Nephron (organoid): ENCODE measurements around the gene PITX1.

ENCODE experiments used
- H3K27ac Mint-ChIP-seq, 3 experiments: 2 replicates each; pipeline ENCODE4 v1.8.0; 2020; ENCODE audit warnings: mixed read lengths in 3 of 3, mild to moderate bottlenecking in 2 of 3, moderate library complexity in 1 of 3
- H3K27me3 Mint-ChIP-seq: 2 replicates; pipeline ENCODE4 v1.8.0; 2021; ENCODE audit warnings: low read depth, mild to moderate bottlenecking, moderate library complexity, mixed read lengths
- H3K36me3 Mint-ChIP-seq: 2 replicates; pipeline ENCODE4 v1.8.0; 2020; ENCODE audit warnings: low read depth, mixed read lengths
- H3K4me1 Mint-ChIP-seq: 2 replicates; pipeline ENCODE4 v1.8.0; 2020; ENCODE audit warnings: mixed read lengths
- H3K4me3 Mint-ChIP-seq, 3 experiments: 2 replicates each; pipeline ENCODE4 v1.8.0; 2020; ENCODE audit warnings: mild to moderate bottlenecking in 3 of 3, mixed read lengths in 3 of 3, moderate library complexity in 2 of 3
- H3K9me3 Mint-ChIP-seq: 2 replicates; pipeline ENCODE4 v1.8.0; 2020; ENCODE audit warnings: mixed read lengths
- CTCF ChIP-seq, 3 experiments: fragments of 200-600 bp; sonication (generic); IDR thresholded peaks; one replicate each; pipeline ENCODE4 v1.5.0; 2021; ENCODE audit warnings: antibody characterized with exemption in 3 of 3; ENCODE audit not compliant: unreplicated experiment in 3 of 3

PITX1 gene

GRCh38 chr5:135055396-135055795 lies 21.4 kb upstream of the PITX1 start:
- TF ChIP-seq CTCF (IDR thresholded peaks at IDR 0.05; ENCODE audit: unreplicated experiment in 3 of 3): no peak
- Mint-ChIP-seq H3K27ac (no peak overlapping the region), H3K27me3 (peaks cover 73% of the 10 kb centered on the region), H3K36me3 (no peaks in the 10 kb centered on the region), H3K9me3 (no peaks in the 10 kb centered on the region), H3K4me3 (no peak overlapping the region), H3K4me1 (no peaks in the 10 kb centered on the region)

GRCh38 chr5:135054546-135054945 lies 20.5 kb upstream of the PITX1 start:
- H3K9me3 Mint-ChIP-seq: no peaks in the 10 kb centered on the region
- peaks cover 81% of the 10 kb centered on the region for H3K27me3 Mint-ChIP-seq
- H3K4me1 Mint-ChIP-seq: no peaks in the 10 kb centered on the region
- H3K36me3 Mint-ChIP-seq: no peaks in the 10 kb centered on the region
- no peak for TF ChIP-seq CTCF (IDR thresholded peaks at IDR 0.05; ENCODE audit: unreplicated experiment in 3 of 3)
- no peak overlapping the region for H3K4me3 Mint-ChIP-seq
- no peak overlapping the region for H3K27ac Mint-ChIP-seq

GRCh38 chr5:135053989-135054388 lies 20.0 kb upstream of the PITX1 start:
- Mint-ChIP-seq H3K27me3 (peaks cover 87% of the 10 kb centered on the region), H3K36me3 (no peaks in the 10 kb centered on the region), H3K4me3 (no peak overlapping the region), H3K4me1 (no peaks in the 10 kb centered on the region), H3K9me3 (no peaks in the 10 kb centered on the region), H3K27ac (no peak overlapping the region)
- no peak for TF ChIP-seq CTCF (IDR thresholded peaks at IDR 0.05; ENCODE audit: unreplicated experiment in 3 of 3)

GRCh38 chr5:135053278-135053677 lies 19.2 kb upstream of the PITX1 start:
- no peaks in the 10 kb centered on the region for H3K4me1 Mint-ChIP-seq
- TF ChIP-seq CTCF (IDR thresholded peaks at IDR 0.05; ENCODE audit: unreplicated experiment in 3 of 3): no peak
- H3K27ac Mint-ChIP-seq: no peak overlapping the region
- peaks cover 88% of the 10 kb centered on the region for H3K27me3 Mint-ChIP-seq
- H3K36me3 Mint-ChIP-seq: no peaks in the 10 kb centered on the region
- H3K9me3 Mint-ChIP-seq: no peaks in the 10 kb centered on the region
- no peak overlapping the region for H3K4me3 Mint-ChIP-seq

GRCh38 chr5:135052511-135053145 lies 18.6 kb upstream of the PITX1 start:
- no peak for TF ChIP-seq CTCF (IDR thresholded peaks at IDR 0.05; ENCODE audit: unreplicated experiment in 3 of 3)
- Mint-ChIP-seq H3K4me1 (no peaks in the 10 kb centered on the region), H3K9me3 (no peaks in the 10 kb centered on the region), H3K4me3 (no peak overlapping the region), H3K27me3 (peaks cover 91% of the 10 kb centered on the region), H3K36me3 (no peaks in the 10 kb centered on the region), H3K27ac (no peak overlapping the region)

GRCh38 chr5:135051872-135052271 lies 17.8 kb upstream of the PITX1 start:
- no peaks in the 10 kb centered on the region for H3K36me3 Mint-ChIP-seq
- no peaks in the 10 kb centered on the region for H3K9me3 Mint-ChIP-seq
- no peak overlapping the region for H3K27ac Mint-ChIP-seq
- H3K4me1 Mint-ChIP-seq: peaks cover 5% of the 10 kb centered on the region
- no peak for TF ChIP-seq CTCF (IDR thresholded peaks at IDR 0.05; ENCODE audit: unreplicated experiment in 3 of 3)
- peaks cover 94% of the 10 kb centered on the region for H3K27me3 Mint-ChIP-seq
- no peak overlapping the region for H3K4me3 Mint-ChIP-seq
